ENCODE measurements around the gene DUSP16.

DNA sequence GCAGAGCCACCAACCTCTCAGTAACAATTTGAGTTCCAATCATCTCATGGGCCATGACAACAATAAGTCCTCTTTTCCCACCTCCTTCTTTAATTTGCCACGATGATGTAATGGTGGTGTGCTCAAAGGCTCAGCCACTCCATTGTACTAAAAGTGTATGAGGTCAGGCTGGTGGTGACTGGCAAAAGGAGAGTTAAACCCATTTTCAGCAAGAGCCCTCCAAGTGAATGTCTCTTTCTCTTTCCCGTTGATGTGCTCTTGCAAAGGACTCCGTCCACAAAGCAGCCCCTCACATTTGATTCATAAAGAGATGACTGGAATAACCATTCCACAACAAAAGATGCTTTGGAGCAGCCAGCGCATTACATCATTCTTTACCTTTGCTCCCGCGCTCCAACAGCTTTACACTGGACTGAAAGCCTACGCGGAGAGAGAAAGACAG lies 41.6 kb downstream of the DUSP16 start:
- TF ChIP-seq, protein P1, sequence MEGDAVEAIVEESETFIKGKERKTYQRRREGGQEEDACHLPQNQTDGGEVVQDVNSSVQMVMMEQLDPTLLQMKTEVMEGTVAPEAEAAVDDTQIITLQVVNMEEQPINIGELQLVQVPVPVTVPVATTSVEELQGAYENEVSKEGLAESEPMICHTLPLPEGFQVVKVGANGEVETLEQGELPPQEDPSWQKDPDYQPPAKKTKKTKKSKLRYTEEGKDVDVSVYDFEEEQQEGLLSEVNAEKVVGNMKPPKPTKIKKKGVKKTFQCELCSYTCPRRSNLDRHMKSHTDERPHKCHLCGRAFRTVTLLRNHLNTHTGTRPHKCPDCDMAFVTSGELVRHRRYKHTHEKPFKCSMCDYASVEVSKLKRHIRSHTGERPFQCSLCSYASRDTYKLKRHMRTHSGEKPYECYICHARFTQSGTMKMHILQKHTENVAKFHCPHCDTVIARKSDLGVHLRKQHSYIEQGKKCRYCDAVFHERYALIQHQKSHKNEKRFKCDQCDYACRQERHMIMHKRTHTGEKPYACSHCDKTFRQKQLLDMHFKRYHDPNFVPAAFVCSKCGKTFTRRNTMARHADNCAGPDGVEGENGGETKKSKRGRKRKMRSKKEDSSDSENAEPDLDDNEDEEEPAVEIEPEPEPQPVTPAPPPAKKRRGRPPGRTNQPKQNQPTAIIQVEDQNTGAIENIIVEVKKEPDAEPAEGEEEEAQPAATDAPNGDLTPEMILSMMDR (IDR thresholded peaks at IDR 0.05; ENCODE audit: poor library complexity, severe bottlenecking) = no peak
- TF ChIP-seq RAD21 (conservative IDR thresholded peaks at IDR 0.05) (peak; percentile 34), EZH2 (IDR thresholded peaks at IDR 0.05; ENCODE audit: borderline replicate concordance, insufficient read depth, low read length, poor library complexity, severe bottlenecking) (no peak), POLR2AphosphoS5 (IDR thresholded peaks at IDR 0.05) (peak; percentile 65), EP300 (conservative IDR thresholded peaks at IDR 0.05; ENCODE audit: poor library complexity, severe bottlenecking) (no peak), TAF1 (IDR thresholded peaks at IDR 0.05; ENCODE audit: low read depth) (peak; percentile 93), MXI1 (conservative IDR thresholded peaks at IDR 0.05; ENCODE audit: poor library complexity, severe bottlenecking) (no peak), SMC3 (conservative IDR thresholded peaks at IDR 0.05; ENCODE audit: poor library complexity) (no peak)
- TF ChIP-seq, protein P2, sequence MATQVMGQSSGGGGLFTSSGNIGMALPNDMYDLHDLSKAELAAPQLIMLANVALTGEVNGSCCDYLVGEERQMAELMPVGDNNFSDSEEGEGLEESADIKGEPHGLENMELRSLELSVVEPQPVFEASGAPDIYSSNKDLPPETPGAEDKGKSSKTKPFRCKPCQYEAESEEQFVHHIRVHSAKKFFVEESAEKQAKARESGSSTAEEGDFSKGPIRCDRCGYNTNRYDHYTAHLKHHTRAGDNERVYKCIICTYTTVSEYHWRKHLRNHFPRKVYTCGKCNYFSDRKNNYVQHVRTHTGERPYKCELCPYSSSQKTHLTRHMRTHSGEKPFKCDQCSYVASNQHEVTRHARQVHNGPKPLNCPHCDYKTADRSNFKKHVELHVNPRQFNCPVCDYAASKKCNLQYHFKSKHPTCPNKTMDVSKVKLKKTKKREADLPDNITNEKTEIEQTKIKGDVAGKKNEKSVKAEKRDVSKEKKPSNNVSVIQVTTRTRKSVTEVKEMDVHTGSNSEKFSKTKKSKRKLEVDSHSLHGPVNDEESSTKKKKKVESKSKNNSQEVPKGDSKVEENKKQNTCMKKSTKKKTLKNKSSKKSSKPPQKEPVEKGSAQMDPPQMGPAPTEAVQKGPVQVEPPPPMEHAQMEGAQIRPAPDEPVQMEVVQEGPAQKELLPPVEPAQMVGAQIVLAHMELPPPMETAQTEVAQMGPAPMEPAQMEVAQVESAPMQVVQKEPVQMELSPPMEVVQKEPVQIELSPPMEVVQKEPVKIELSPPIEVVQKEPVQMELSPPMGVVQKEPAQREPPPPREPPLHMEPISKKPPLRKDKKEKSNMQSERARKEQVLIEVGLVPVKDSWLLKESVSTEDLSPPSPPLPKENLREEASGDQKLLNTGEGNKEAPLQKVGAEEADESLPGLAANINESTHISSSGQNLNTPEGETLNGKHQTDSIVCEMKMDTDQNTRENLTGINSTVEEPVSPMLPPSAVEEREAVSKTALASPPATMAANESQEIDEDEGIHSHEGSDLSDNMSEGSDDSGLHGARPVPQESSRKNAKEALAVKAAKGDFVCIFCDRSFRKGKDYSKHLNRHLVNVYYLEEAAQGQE (IDR thresholded peaks at IDR 0.05; ENCODE audit: borderline replicate concordance) = peak; percentile 93

Data from neural cell (in vitro differentiated cells).